ENCODE results near the gene IL25. TPM values are rescaled to one million over a fixed set of nuclear protein-coding genes. Genes with fewer than 3 reads are reported as not detected.

IL25 gene
- total and polyA plus RNA-seq, 2 experiments from 2014 or later: not detected

DNA sequence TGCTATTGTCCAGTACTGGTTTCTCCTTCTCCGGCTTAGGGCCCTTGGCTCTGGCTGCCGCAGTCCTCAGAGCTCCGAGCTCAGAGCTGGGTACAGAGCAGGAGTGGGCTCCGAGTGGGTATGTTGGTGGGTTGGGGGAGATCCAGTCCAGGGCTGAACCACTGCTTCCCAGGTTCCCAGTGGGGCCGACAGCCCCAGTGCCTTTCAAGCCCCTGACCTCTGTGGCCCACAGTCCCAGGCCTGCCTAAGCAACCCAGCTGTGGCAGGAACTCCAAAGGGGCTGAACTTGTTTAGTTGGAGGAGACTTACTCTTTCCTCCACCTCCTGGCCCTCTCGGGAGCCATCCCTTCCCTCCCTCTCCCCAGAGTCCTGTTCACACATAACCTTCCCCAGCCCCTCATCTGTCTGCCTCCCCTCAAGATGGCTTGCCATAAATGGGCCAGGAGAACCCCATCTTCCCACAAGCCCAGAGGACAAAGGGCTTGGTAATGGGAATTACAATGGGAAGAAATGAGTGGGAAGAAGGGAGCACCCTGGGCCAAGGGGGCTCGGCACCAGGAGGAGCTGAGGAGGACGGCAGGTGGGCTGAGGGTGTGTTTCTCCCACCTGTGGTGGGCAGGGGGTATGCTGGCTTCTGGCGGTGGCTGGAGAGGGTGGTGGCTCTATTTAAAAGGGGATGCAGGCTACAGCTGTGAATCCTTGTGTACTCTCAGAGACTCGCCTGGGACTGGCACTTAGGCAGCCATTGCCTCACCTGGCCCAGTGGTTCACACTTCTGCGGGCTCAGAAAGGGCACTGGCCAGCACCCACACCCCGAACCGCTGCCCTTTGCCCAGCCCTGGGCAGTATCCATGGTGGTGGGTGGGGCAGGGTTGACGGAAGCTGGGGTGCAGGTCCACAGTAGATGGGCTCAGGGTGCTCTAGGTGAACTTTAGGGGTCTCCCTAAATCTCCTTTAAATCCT is 39.2 kb downstream of the IL25 start:
- H3K9me3 Mint-ChIP-seq: no peaks in the 10 kb centered on the region; the same call in 2 of the 3 replicates
- H2AFZ ChIP-seq: no peak overlapping the region
- H3K27me3 Mint-ChIP-seq (ENCODE audit: insufficient read depth, low read depth, poor library complexity): peaks cover 25% of the 10 kb centered on the region
- H3K36me3 Mint-ChIP-seq (ENCODE audit: low read depth): no peaks in the 10 kb centered on the region; the same call in 2 of the 3 replicates
- H4K20me1 ChIP-seq (replicated peaks; ENCODE audit: insufficient read depth): no peaks in the 10 kb centered on the region
- peaks cover 5% of the 10 kb centered on the region; the same call in 1 of the 3 replicates for H3K4me1 Mint-ChIP-seq
- H3K79me2 ChIP-seq (replicated peaks; ENCODE audit: insufficient read depth): no peaks in the 10 kb centered on the region
- H3F3A ChIP-seq (replicated peaks; ENCODE audit: low read depth): no peaks in the 10 kb centered on the region
- no peak overlapping the region for H3K27ac ChIP-seq (ENCODE audit: low read depth)
- DNase-seq (ENCODE audit: low spot score) (no peak), ATAC-seq (no peak)
- peaks cover 3% of the 10 kb centered on the region; the same call in 1 of the 2 replicates for H3K9me2 ChIP-seq (ENCODE audit: insufficient read depth)
- TF ChIP-seq NANOG (IDR thresholded peaks at IDR 0.05; ENCODE audit: borderline replicate concordance) (no peak), STAT1 (IDR thresholded peaks at IDR 0.05; ENCODE audit: unreplicated experiment) (no peak), EZH2phosphoT487 (IDR thresholded peaks at IDR 0.05; ENCODE audit: unreplicated experiment) (no peak), ZNF331 (CRISPR knock-in tag; IDR thresholded peaks at IDR 0.05; ENCODE audit: low read depth) (no peak), ZNF114 (CRISPR knock-in tag; IDR thresholded peaks at IDR 0.05) (no peak), ZNF462 (CRISPR knock-in tag; IDR thresholded peaks at IDR 0.05) (no peak), JUNB (IDR thresholded peaks at IDR 0.05; ENCODE audit: unreplicated experiment) (no peak), POLR2AphosphoS5 (IDR thresholded peaks at IDR 0.05; ENCODE audit: low read depth) (no peak), EZH2 (IDR thresholded peaks at IDR 0.05; ENCODE audit: low read depth, unreplicated experiment) (no peak), CREB1 (CRISPR knock-in tag; IDR thresholded peaks at IDR 0.05; ENCODE audit: low read depth) (no peak)
- TF ChIP-seq, protein P1, sequence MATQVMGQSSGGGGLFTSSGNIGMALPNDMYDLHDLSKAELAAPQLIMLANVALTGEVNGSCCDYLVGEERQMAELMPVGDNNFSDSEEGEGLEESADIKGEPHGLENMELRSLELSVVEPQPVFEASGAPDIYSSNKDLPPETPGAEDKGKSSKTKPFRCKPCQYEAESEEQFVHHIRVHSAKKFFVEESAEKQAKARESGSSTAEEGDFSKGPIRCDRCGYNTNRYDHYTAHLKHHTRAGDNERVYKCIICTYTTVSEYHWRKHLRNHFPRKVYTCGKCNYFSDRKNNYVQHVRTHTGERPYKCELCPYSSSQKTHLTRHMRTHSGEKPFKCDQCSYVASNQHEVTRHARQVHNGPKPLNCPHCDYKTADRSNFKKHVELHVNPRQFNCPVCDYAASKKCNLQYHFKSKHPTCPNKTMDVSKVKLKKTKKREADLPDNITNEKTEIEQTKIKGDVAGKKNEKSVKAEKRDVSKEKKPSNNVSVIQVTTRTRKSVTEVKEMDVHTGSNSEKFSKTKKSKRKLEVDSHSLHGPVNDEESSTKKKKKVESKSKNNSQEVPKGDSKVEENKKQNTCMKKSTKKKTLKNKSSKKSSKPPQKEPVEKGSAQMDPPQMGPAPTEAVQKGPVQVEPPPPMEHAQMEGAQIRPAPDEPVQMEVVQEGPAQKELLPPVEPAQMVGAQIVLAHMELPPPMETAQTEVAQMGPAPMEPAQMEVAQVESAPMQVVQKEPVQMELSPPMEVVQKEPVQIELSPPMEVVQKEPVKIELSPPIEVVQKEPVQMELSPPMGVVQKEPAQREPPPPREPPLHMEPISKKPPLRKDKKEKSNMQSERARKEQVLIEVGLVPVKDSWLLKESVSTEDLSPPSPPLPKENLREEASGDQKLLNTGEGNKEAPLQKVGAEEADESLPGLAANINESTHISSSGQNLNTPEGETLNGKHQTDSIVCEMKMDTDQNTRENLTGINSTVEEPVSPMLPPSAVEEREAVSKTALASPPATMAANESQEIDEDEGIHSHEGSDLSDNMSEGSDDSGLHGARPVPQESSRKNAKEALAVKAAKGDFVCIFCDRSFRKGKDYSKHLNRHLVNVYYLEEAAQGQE (IDR thresholded peaks at IDR 0.05; ENCODE audit: unreplicated experiment): no peak
- TF ChIP-seq, protein P2, sequence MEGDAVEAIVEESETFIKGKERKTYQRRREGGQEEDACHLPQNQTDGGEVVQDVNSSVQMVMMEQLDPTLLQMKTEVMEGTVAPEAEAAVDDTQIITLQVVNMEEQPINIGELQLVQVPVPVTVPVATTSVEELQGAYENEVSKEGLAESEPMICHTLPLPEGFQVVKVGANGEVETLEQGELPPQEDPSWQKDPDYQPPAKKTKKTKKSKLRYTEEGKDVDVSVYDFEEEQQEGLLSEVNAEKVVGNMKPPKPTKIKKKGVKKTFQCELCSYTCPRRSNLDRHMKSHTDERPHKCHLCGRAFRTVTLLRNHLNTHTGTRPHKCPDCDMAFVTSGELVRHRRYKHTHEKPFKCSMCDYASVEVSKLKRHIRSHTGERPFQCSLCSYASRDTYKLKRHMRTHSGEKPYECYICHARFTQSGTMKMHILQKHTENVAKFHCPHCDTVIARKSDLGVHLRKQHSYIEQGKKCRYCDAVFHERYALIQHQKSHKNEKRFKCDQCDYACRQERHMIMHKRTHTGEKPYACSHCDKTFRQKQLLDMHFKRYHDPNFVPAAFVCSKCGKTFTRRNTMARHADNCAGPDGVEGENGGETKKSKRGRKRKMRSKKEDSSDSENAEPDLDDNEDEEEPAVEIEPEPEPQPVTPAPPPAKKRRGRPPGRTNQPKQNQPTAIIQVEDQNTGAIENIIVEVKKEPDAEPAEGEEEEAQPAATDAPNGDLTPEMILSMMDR (conservative IDR thresholded peaks at IDR 0.05; ENCODE audit: low read depth in 2 of 2): no peak
- TF ChIP-seq, protein P3, sequence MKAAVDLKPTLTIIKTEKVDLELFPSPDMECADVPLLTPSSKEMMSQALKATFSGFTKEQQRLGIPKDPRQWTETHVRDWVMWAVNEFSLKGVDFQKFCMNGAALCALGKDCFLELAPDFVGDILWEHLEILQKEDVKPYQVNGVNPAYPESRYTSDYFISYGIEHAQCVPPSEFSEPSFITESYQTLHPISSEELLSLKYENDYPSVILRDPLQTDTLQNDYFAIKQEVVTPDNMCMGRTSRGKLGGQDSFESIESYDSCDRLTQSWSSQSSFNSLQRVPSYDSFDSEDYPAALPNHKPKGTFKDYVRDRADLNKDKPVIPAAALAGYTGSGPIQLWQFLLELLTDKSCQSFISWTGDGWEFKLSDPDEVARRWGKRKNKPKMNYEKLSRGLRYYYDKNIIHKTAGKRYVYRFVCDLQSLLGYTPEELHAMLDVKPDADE (IDR thresholded peaks at IDR 0.05): no peak
- H3K27me3 ChIP-seq (ENCODE audit: insufficient read depth): no peaks in the 10 kb centered on the region
- no peak overlapping the region for H3K4me3 Mint-ChIP-seq
- H3K36me3 ChIP-seq (ENCODE audit: insufficient read depth): no peaks in the 10 kb centered on the region
- no peak overlapping the region for H3K4me2 ChIP-seq
- no peak overlapping the region for H3K4me3 ChIP-seq
- no peak overlapping the region for H3K27ac Mint-ChIP-seq
- no peaks in the 10 kb centered on the region for H3K4me1 ChIP-seq (ENCODE audit: insufficient read depth)

All from GM23338 (cell line).